Measurements from ENCODE around the gene CDHR2.

GRCh38 chr5:176639981-176640380, 90.8 kb downstream of the CDHR2 start:
- no peak for TF ChIP-seq ZNF274 (IDR thresholded peaks at IDR 0.05; ENCODE audit: low read depth, low read length)
- TF ChIP-seq YY1 (IDR thresholded peaks at IDR 0.05; ENCODE audit: insufficient read depth, insufficient read length), result no peak

Data from NT2/D1 (cell line).